ENCODE results near the gene FAT4.

Gene FAT4

DNA sequence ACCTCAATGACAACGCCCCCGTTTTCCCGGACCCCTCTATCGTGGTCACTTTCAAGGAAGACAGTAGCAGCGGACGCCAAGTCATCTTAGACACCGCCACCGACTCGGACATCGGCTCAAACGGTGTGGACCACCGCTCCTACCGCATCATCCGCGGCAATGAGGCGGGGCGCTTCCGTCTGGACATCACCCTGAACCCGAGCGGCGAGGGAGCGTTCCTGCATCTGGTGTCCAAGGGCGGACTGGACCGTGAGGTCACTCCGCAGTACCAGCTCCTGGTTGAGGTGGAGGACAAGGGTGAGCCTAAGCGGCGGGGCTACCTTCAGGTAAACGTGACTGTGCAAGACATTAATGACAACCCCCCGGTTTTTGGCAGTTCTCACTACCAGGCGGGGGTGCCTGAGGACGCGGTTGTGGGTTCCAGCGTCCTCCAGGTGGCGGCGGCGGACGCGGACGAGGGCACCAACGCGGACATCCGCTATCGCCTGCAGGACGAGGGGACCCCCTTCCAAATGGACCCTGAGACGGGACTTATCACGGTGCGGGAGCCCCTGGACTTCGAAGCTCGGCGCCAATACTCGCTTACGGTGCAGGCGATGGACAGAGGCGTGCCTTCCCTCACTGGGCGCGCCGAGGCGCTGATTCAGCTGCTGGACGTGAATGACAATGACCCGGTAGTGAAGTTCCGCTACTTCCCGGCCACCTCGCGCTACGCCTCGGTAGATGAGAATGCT, 2.2 kb downstream of the FAT4 start:
- peak; percentile 9 for DNase-seq (ENCODE audit: low read depth)

DNA sequence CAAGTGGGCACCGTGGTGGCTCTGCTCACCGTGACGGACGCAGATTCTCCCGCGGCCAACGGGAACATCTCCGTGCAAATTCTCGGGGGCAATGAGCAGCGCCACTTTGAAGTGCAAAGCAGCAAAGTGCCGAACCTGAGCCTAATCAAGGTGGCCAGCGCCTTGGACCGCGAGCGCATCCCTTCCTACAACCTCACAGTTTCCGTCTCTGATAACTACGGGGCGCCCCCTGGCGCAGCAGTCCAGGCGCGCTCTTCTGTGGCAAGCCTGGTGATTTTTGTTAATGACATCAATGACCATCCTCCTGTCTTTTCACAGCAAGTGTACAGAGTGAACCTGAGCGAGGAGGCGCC, 2.7 kb downstream of the FAT4 start:
- DNase-seq (ENCODE audit: low read depth): peak; percentile 21

DNA sequence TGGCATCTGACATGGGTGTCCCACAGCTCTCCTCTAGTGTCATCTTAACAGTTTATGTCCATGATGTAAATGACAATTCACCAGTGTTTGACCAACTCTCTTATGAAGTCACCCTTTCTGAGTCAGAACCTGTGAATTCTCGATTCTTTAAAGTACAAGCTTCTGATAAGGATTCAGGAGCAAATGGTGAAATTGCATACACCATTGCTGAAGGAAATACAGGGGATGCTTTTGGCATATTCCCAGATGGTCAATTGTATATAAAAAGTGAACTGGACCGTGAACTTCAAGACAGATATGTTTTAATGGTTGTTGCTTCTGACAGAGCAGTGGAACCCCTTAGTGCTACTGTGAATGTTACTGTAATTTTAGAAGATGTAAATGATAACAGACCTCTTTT, 4.6 kb downstream of the FAT4 start:
- no peak for DNase-seq (ENCODE audit: low read depth)

DNA sequence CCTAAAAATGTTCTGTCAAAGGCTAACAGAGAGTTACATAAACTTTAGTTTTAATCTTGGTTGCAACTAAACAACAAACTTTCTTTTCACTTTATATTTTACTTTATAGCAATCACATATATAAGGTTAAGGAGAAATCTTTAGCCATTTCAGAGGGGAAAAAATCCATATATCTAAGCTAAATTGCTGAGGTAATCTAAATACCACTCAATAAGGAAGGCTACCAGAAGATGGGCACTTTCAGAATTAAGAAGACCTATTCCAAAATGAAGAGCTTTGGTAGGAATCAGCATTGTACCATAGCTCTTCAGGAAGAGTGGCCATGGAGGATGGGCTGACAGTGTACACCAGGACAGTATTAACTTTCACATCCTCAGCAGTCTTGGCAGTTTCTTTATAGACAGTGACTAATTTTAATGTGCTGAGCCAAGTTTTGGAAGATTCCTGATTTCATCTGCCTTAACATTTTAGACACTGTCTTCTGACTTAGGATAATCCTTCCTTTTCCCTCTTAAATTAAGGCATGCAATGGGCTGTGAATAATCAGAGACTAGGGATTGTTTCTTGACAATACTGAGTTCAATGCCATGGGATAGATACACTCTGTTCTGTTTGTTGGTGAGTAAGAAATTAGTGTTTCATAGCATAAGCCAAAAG, 7.1 kb downstream of the FAT4 start:
- DNase-seq (ENCODE audit: low read depth): peak; percentile 52

DNA sequence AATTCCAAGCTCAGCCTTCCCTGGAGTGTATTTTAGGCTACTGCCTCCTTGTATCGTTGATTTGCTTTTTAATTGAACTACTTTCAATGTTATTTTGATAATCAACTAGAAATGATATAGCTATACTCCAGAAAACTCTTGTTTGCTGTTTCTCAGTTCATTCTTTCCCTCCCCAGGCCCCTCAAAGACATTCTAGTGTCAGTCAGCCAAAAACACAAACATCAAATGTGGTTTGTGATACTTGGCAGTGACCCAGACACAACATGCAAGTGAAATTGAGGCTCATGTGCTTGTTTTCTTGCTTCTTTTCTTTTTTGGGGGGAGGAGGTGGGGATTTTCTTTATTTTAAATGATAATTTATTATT, 7.6 kb downstream of the FAT4 start:
- DNase-seq (ENCODE audit: low read depth): peak; percentile 48

DNA sequence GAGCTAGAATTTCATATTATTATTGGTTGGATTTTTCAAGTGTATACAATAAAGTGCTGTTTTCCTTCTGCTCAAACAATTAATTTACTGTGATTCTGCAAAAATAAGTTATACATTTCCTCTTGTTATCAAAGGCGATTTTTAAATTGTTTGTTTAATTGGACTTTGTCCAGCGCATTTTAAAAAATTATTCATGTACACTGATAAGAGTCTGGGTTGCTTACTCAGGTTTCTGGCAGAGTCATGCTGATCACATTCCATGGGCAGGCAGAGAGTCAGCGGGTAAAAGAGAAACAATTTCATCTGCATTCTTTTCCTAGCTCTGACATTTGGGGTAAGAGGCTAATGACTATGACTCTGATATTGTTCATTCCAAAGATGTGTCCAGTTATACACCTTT, 8.9 kb downstream of the FAT4 start:
- DNase-seq (ENCODE audit: low read depth): peak; percentile 15

DNA sequence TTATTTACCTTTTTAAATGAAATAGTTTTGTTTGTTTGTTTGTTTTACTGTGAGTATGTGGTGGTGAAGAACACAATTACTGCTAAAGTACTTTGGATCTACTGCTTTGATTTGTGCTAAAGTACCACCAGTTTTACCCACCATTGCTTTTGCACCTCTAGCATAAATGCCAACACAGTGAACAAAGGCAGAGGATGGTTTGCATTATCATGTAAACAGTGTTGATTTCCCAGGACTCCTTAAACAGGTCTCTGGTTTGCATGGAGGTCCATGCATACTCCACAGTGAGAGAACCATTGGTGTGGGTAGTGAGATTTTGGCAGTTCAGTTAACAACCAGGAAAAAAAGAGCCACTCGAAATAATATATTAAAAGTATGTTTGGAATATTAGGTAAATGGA, 11.0 kb downstream of the FAT4 start:
- no peak for DNase-seq (ENCODE audit: low read depth)

DNA sequence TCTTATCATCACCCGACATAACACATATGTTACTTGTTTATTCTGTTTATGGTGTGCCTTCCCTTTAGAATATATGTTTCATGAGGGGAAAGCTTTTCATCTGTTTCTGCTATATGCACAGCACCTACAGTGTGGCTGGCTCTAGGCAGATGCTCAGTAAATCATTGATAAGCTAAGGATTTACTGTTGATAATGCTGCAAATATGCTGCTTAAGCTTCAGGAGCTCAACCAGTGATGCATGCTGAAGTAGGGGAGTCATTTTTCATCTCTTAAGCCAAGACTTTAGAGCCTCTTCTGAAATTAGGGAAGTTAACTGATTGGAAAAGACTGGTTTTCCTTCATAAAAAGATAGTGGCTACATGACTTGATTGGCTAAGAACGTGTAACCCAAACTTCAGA, 16.4 kb downstream of the FAT4 start:
- no peak for DNase-seq (ENCODE audit: low read depth)

DNA sequence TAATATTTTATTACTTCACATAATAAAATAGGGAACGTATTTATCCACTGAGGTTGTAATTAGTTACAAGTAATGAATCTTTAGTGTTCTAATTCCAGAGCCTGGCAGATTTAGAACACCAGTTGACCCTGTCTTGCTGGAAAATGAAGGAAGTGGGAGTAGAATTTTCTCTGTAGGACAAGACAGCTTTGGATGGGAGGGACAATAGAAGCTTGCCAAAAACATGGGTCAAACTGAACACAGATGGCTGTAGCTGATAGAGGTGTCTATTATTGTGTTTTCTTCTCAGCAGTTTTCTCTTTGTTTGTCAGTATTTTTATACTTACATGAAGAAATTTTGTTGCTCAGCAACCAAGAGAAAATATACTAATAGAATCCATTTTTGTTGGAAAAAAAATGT, 20.2 kb downstream of the FAT4 start:
- no peak for DNase-seq (ENCODE audit: low read depth)

DNA sequence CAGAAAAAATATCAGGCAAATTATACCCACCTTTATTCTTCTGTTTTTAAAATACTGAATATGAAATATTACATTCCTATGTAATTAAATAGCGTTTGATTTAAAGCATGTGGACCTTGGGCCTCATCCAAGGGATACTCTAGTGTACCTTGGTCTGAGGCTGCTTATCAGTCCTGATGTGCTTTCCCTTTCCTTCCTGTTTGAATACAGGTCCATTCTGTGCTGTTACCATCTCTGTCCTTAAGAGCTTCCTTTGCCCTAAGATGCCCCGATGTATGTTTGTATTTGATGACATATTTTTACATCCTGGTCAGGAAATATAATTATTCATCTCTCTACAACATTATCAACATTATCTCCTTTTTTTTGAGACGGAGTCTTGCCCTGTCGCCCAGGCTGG, 24.1 kb downstream of the FAT4 start:
- DNase-seq (ENCODE audit: low read depth): no peak

DNA sequence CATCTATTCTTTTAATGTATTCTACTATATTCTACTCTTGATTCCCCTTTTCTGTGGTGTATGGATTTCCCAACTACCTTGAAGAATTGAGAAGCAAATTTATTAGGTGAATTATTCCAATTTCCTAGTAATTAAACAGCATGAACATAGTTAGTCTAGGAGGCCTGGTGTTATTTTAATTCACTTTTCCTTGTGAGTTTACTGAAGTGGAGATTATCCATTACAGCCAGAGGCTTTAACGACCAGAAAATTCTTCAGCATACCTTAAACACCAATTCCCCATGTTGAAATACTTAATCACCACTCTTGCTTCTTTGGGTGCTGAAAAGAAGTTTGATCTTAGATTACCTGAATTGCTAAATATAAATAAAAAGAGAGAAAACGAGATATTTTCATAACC, 29.4 kb downstream of the FAT4 start:
- no peak for DNase-seq (ENCODE audit: low read depth)

DNA sequence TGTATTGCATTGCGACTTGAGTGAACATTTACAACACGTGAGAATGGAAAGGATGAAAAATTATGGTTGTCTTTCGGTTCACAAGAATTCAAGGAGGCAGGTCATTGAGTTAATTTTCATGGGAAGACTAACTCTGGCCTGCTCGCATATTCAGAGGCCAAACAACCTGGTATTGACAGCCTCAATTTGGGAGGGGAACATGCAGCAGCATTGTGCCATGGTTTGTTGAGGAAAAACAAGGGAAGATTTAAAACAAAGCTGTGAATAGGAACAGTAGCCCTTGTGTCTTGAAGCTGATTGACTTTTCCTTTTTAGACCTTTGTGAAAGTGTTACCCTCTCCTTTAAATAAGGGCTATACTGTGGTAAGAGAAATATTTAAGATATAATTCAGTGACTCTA, 31.9 kb downstream of the FAT4 start:
- DNase-seq (ENCODE audit: low read depth): no peak

DNA sequence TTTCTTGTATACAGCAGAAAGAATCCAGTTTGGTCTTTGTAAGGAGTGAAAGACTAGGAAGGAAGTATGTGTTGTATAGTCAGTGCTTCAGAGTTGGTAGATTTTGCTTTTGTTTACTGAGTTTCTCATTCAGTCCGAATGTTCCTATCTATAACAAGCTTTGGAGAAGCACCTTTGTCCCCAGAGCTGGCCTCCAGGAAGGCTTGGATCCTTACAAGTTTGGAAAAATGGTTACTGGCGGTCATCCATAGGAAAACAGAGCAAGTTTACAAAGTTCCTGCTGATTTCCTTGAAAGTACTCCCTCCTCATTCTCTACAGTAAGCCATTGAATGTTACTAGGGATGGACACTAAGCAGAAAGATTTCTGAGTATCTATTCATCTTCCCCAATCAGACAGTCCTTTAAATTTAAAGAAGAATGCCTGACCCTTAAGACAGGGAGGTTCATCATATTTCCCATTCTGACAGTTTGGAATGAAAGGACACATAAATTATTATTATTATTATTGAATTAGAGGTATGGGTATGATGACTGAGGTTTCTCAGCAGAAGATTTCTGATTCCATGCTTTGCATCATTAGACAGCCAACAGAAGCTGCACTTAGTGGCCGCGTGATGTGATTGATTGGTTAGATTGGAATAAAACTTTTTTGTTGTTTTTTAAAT, 35.8 kb downstream of the FAT4 start:
- DNase-seq (ENCODE audit: low read depth): no peak

DNA sequence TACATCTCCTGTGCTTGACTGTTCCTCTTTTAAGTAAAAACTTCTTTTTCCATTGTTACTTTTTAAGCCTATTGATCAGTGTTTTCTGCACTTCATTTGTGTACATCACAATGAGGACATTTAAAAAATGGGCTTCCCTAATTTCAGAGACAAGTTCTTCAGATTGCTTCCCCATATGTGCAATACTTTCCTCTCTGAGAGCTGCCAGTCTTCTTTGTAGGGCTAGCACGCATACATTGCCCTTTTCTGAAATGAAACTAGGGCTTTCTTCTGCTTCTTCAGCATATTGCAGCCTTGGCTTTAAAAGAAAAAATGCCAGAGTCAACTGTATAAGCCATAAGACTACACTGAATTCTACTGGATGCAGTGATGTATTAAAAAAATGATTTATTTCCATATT, 37.8 kb downstream of the FAT4 start:
- DNase-seq (ENCODE audit: low read depth): no peak

DNA sequence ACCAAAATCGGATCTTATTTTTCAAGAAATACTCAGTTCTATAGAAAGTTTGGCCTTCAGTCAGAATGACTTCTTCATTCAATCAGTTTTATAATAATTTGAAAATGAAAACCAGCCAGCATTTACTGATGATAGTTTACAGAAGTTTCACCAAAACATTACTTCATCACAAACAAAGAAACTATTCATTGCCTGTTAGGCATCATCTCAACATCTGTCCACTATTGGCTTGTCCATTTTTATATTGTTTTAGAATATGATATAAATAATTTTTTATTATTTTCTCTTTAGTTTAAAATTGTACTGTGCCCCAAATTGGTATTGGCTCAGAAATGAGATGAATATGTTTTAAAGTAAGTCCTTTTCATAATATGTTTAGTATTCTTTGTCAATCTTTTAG, 38.4 kb downstream of the FAT4 start:
- DNase-seq (ENCODE audit: low read depth): no peak

DNA sequence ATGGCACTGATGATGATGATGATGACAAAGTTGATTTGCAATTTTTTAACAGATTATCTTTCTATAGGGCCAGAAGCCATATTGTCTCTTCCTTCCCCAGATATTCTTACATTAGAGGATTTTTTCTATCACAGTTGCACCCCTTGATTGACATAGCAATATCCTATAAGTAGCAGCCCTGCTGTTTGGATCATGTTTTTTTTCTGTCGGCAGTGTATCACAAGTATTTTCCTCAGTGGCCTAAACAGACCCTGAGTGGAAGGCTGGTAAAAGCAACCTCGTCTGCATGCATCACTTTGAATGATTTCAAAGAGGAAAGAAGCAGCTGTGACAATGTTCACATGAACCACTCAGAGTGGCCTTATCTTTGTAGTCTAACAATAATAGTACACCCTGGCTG, 41.0 kb downstream of the FAT4 start:
- no peak for DNase-seq (ENCODE audit: low read depth)

DNA sequence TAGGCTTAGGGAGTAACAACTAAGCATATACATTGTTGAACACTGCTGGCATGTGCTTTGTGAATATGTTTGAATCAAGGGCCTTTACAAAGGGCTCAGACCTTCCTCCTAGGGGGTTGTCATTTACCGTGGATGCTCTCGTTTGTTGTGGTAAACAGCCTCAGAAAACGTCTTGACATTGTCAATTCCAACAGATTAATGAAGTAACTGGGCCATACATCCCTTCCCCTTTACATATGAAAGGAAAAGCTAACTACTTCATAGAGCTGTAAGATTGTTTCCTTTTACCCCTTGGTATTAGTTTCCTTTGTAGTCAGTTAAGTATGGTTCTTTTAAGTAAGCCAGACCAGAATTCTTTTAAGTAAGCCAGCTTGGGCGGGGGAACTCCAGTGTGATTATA, 42.9 kb downstream of the FAT4 start:
- no peak for DNase-seq (ENCODE audit: low read depth)

DNA sequence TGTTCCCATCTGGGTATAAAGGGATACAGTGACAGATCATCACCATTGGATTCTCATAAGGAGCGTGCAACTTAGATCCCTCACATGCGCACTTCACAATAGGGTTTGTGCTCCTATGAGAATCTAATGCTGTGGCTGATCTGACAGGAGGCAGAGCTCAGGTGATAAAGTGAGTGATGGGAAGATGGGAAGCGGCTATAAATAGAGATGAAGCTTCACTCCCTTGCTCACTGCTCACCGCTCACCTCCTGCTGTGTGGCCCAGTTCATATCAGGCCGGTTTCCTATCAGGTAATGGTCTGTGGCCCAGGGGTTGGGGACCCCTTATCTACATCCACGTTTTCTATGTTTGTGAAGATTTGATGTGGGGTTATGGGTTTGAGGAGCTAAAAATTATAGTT, 43.7 kb downstream of the FAT4 start:
- DNase-seq (ENCODE audit: low read depth): no peak

DNA sequence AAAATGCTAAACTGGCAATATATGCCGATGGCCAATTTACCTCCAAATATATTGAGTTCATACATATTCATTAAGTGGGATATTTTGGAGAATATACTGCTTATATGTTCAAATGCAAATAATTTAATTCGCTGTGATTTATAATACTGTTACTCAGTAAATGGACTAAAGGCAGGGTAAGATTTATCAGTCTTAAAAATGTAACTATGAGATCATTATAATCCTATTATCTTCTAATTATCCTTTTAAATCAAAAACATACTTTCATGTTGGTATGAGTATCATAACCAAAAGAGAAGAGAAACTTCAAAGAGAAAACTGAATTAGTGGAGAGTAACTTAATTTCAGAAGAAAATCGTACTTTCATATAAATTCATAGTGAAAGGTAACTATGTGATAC, 44.6 kb downstream of the FAT4 start:
- no peak for DNase-seq (ENCODE audit: low read depth)

DNA sequence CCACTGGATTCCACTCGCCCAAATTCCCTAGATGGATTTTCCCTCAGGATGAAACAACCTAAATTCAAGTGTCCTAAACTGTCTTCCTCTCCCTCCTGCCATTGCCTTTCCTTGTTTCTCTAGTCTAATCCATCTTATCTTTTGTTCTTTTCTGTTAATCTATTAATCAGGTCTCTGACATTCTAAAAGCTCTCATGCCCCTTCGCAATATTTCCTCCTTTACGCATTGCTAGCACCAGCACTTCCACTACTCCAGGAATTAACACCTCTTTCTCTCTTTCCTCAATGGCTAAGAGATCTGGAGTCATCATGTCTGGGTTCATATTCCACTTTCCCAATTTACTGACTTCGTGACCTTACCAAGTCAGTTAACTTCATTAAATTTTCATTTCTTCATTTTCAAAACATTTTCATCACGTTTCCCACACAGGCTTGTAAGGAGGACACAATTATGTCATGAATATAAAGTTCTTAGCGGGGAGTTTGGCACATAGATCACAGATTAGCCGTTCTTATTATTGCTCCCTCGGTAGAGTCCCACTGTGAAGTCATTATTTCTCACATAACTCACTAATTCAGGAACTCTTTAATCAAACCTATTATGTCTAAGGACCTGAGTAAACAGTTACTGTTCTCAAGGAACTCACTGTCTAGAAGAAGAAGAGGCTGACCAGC, 45.3 kb downstream of the FAT4 start:
- no peak for DNase-seq (ENCODE audit: low read depth)

DNA sequence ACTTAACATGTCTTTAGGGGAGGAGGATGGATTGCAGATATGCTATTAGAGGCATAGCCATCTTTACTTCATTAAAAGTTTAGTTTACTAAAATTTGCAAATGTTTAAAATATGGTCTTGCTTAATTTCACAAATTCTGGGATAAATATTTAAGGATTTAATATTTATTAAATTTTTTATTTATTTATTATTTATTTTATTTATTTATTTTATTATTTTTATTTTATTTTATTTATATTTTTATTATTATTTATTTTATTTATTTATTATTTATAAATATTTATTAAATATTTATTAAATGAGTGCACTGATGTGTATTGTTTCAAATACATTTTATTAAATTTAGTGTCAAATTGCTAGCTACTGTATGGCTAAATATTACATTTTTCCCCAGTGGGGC, 46.0 kb downstream of the FAT4 start:
- no peak for DNase-seq (ENCODE audit: low read depth)

Measured in stromal cell of bone marrow (primary cell).